Left lung (tissue), 10 donors: Measurements from ENCODE around the gene CHST8. TPM values are rescaled to one million over a fixed set of nuclear protein-coding genes. Genes with fewer than 3 reads are reported as not detected.

Experiments used
- ATAC-seq: fragments of 200-7000 bp; cut with Tn5 transposase; one replicate; pipeline ENCODE4 v1.9.1; 2020; ENCODE audit warnings: moderate library complexity
- DNase-seq, 4 donors: peaks; one replicate each; pipeline ENCODE4 v3.0.0-alpha.2; 2013 to 2020
- H3K27ac ChIP-seq, 2 donors: fragments of 200-600 bp; sonication (generic) in 1 of 2; one replicate each; pipeline versions ENCODE4 v1.5.0 to v1.8.0; 2020 to 2021
- H3K27me3 ChIP-seq, 2 donors: fragments of 200-600 bp; sonication (generic) in 1 of 2; one replicate each; pipeline versions ENCODE4 v1.5.0 to v1.8.0; 2020 to 2021
- H3K36me3 ChIP-seq, 2 donors: fragments of 200-600 bp; sonication (generic) in 1 of 2; one replicate each; pipeline versions ENCODE4 v1.5.0 to v1.8.0; 2020 to 2021
- H3K4me1 ChIP-seq, 2 donors: fragments of 200-600 bp; one replicate each; pipeline ENCODE4 v1.8.0; 2021
- H3K4me3 ChIP-seq, 2 donors: fragments of 200-600 bp; sonication (generic) in 1 of 2; one replicate each; pipeline versions ENCODE4 v1.5.0 to v1.8.0; 2020 to 2021; ENCODE audit warnings: mild to moderate bottlenecking in 1 of 2
- H3K9me3 ChIP-seq, 2 donors: fragments of 200-600 bp; sonication (generic) in 1 of 2; one replicate each; pipeline versions ENCODE4 v1.5.0 to v1.8.0; 2020 to 2021
- intact Hi-C, 2 donors: fragments of 100-400 bp; cut with DNase I; formaldehyde crosslinking; loops; one replicate each; pipeline versions ENCODE4 v1.11.2 to v1.14.2; 2022
- polyA plus RNA-seq, 6 donors: library from polyadenylated mRNA; unstranded; fragments of 120-200 nt; gene quantifications; one replicate each; pipeline ENCODE4 v1.2.1, GENCODE V29; 2013; ENCODE audit not compliant: insufficient read length in 6 of 6
- total RNA-seq, 2 donors: library from RNA; stranded (reverse); fragmentation: NEBNext Ultra II Directional; extraction: Animal tissue kit (Norgen Biotek cat#: 25700); gene quantifications; one replicate each; pipeline ENCODE4 v1.2.1, GENCODE V29; 2021
- TF ChIP-seq, protein P1 (sequence below), 2 donors: fragments of 200-600 bp; sonication (generic) in 1 of 2; IDR thresholded peaks; one replicate each; pipeline versions ENCODE4 v1.5.0 to v1.8.0; 2021; ENCODE audit warnings: antibody characterized with exemption in 2 of 2
- donor health status: DM: no; HTN: yes; CAD: no.
- donor health status: DM: no; HTN: no; CAD: no.

CHST8 gene
- total and polyA plus RNA-seq, 8 donors: 0.24 to 0.47 TPM; not detected in 6

DNA sequence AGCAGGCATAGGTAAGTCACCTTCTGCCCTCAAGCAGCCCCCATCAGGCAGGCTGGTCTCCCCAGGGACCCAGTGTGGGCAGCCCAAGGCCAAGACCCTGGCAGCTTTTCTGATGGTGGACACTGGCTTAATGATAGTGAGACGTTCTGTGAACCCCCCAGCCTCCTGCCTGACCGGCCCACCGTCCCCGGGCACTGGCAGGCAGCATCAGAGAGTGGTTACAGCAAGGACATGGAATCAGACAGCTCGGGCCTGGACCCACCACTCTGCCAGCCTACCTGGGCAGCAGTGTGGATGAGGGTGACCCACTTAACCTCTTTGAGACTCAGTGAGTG lies 129.7 kb downstream of the CHST8 start:
- no peaks in the 10 kb centered on the region for H3K4me1 ChIP-seq
- ATAC-seq (no peak), DNase-seq (no peak)
- no peaks in the 10 kb centered on the region for H3K9me3 ChIP-seq
- intact Hi-C loops: no loop called here
- H3K4me3 ChIP-seq: no peak overlapping the region
- H3K27ac ChIP-seq: no peak overlapping the region
- H3K27me3 ChIP-seq: peaks cover 0 to 38% of the 10 kb centered on the region in 2 donors
- no peaks in the 10 kb centered on the region for H3K36me3 ChIP-seq
- TF ChIP-seq, protein P1, sequence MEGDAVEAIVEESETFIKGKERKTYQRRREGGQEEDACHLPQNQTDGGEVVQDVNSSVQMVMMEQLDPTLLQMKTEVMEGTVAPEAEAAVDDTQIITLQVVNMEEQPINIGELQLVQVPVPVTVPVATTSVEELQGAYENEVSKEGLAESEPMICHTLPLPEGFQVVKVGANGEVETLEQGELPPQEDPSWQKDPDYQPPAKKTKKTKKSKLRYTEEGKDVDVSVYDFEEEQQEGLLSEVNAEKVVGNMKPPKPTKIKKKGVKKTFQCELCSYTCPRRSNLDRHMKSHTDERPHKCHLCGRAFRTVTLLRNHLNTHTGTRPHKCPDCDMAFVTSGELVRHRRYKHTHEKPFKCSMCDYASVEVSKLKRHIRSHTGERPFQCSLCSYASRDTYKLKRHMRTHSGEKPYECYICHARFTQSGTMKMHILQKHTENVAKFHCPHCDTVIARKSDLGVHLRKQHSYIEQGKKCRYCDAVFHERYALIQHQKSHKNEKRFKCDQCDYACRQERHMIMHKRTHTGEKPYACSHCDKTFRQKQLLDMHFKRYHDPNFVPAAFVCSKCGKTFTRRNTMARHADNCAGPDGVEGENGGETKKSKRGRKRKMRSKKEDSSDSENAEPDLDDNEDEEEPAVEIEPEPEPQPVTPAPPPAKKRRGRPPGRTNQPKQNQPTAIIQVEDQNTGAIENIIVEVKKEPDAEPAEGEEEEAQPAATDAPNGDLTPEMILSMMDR (IDR thresholded peaks at IDR 0.05): no peak

DNA sequence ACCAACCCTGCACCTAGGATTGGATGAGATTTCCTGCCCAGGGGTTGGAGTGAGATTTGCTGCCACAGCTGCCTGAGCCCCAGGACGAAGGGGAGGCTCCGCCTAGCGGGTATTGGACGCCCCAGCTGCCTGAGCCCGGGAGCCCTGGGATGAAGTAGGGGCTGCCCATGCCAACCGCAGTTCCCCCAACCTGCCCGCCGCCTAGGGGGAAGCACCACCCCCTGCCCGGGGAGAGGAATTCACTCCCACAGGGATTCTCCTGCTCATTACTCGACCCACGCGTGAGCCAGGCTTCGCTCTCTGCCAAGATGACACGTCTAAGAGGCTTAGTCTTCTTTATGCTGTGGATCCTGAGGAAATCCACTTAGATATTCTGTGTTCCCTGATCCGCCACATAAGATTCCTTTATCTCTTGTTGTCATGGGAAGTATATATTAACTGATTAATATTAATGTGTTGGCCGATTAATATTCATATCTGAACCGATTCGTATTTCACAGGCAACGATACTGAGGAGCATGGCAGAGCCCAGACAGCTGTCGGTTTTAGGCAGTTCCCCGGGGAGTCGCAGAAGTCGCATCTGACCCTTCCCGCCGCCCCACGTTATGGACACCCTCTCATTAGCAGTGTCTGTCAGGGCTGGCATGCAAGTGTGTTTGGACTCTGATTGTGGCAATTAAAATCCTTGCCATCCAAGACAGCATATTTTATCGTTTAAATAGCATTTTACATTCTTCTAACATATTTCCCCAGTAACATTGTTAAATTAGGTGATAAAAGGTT lies 130.5 kb downstream of the CHST8 start:
- H3K9me3 ChIP-seq: no peaks in the 10 kb centered on the region
- no peaks in the 10 kb centered on the region for H3K4me1 ChIP-seq
- H3K36me3 ChIP-seq: no peaks in the 10 kb centered on the region
- intact Hi-C loops: no loop called here
- DNase-seq (no peak), ATAC-seq (no peak)
- H3K27me3 ChIP-seq: peaks cover 0 to 34% of the 10 kb centered on the region in 2 donors
- H3K4me3 ChIP-seq: no peak overlapping the region
- no peak overlapping the region for H3K27ac ChIP-seq
- TF ChIP-seq, protein P1 (IDR thresholded peaks at IDR 0.05): no peak

DNA sequence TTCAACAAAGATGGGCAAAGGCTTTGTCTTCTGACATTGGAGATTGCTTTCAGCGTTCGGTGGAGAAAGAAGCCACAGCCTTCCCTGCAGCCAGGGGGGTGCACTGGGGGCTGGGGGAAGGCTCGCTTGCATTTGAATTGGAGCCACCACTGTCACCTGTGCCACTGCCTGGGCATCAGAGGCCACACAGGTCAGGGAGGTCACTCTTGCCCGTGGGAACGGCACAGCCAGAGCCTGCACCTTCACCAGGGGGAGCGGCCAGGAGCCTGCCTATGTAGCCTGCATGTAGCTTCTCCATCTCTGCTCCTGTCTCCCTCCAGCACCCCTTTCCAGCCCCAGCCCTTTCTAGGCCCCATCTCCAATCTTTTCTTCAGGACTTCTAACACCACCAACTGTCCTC lies 131.2 kb downstream of the CHST8 start:
- TF ChIP-seq, protein P1 (IDR thresholded peaks at IDR 0.05): no peak
- ATAC-seq (no peak), DNase-seq (no peak)
- Histone ChIP-seq H3K36me3 (no peaks in the 10 kb centered on the region), H3K27ac (no peak overlapping the region), H3K4me3 (no peak overlapping the region), H3K9me3 (no peaks in the 10 kb centered on the region), H3K27me3 (peaks cover 0 to 29% of the 10 kb centered on the region in 2 donors), H3K4me1 (no peaks in the 10 kb centered on the region)
- intact Hi-C loops: no loop called here

DNA sequence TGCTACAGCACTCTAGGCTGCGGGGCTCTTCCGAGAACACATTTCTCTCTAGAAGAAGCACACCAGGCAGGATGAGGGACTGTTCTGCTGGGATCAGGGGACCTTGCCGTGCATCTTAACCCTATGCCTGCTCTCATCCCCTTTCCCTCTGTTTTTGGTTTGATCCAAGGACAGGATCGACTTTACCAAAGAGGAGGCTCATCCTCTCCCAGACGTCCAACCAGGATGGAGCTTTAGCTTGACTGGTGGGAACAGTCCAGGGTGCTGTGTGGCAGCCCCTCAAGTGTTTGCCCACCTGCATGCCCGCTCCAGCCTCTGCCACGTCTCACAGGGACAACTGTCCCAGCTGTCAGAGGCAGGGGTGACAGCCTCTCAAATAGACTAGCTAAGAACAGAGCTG lies 132.6 kb downstream of the CHST8 start:
- H3K36me3 ChIP-seq: no peaks in the 10 kb centered on the region
- intact Hi-C loops: no loop called here
- TF ChIP-seq, protein P1 (IDR thresholded peaks at IDR 0.05): no peak
- DNase-seq: no peak
- no peaks in the 10 kb centered on the region for H3K9me3 ChIP-seq
- ATAC-seq: no peak
- no peaks in the 10 kb centered on the region for H3K4me1 ChIP-seq
- no peak overlapping the region for H3K4me3 ChIP-seq
- peaks cover 0 to 17% of the 10 kb centered on the region in 2 donors for H3K27me3 ChIP-seq
- H3K27ac ChIP-seq: no peak overlapping the region

DNA sequence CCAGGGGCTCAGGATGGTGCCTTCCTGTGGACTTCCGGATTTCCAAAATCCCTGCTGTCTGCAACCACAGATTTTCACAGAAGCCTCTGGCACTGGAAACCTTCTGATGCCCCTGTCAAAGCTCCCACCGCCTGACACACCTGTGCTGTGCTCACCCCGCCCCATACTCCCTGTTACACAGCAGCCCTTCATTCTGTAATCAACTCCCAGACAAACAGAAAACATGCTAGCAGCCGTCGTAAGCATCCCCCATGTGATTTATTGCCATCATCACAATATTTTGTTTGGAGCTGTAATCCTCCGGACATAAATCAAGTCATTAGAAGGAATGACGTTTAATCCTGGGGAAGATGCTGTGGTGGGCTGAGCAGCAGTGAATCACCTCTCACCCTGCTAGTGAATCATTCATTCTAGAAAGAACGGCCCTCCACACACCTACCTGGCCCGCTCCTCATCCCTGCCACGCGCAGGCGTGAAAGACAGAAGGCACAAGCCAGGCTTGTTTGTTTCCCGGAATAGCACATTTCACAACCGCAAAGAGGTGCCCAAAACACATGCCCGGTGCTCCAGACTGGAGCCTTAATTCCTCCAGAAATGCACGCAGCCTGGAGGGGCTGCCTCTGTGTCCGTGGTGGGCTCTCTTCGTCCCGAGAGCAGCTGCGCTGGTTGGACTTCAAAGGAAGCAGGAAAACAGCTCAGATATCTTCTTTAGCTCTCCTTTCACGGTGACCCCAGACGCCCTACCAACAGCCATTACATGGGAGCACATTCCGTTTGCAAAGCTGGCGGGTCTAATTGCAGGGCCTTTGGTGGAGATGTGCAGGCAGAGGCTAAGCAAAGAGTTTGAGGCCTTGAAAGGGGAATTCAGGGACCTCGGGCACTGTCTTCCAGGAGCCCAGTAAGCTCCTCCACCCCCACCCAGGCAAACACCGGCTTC lies 133.6 kb downstream of the CHST8 start:
- intact Hi-C loops: no loop called here
- DNase-seq (no peak), ATAC-seq (no peak)
- Histone ChIP-seq H3K27me3 (peaks cover 0 to 17% of the 10 kb centered on the region in 2 donors), H3K4me1 (no peaks in the 10 kb centered on the region), H3K9me3 (no peaks in the 10 kb centered on the region), H3K4me3 (no peak overlapping the region), H3K36me3 (no peaks in the 10 kb centered on the region), H3K27ac (no peak overlapping the region)
- TF ChIP-seq, protein P1 (IDR thresholded peaks at IDR 0.05): no peak
